Measurements from ENCODE around the gene CNTLN. TPM values are rescaled to one million over a fixed set of nuclear protein-coding genes. Genes with fewer than 3 reads are reported as not detected.

CNTLN gene, protein sequence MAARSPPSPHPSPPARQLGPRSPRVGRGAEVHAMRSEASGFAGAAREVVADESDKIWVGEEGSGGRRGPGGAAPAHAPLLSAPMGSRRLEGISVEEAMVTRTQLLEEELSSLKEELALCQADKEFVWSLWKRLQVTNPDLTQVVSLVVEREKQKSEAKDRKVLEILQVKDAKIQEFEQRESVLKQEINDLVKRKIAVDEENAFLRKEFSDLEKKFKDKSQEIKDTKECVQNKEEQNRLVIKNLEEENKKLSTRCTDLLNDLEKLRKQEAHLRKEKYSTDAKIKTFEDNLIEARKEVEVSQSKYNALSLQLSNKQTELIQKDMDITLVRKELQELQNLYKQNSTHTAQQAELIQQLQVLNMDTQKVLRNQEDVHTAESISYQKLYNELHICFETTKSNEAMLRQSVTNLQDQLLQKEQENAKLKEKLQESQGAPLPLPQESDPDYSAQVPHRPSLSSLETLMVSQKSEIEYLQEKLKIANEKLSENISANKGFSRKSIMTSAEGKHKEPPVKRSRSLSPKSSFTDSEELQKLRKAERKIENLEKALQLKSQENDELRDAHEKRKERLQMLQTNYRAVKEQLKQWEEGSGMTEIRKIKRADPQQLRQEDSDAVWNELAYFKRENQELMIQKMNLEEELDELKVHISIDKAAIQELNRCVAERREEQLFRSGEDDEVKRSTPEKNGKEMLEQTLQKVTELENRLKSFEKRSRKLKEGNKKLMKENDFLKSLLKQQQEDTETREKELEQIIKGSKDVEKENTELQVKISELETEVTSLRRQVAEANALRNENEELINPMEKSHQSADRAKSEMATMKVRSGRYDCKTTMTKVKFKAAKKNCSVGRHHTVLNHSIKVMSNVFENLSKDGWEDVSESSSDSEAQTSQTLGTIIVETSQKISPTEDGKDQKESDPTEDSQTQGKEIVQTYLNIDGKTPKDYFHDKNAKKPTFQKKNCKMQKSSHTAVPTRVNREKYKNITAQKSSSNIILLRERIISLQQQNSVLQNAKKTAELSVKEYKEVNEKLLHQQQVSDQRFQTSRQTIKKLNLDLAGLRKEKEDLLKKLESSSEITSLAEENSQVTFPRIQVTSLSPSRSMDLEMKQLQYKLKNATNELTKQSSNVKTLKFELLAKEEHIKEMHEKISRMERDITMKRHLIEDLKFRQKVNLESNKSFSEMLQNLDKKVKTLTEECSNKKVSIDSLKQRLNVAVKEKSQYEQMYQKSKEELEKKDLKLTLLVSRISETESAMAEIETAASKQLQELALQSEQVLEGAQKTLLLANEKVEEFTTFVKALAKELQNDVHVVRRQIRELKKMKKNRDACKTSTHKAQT (N-terminal part only)
- 13.0 and 18.3 TPM in 2 replicates for total RNA-seq (2014; rRNA removed; shearing (Covaris generic); ENCODE audit: low replicate concordance)

DNA sequence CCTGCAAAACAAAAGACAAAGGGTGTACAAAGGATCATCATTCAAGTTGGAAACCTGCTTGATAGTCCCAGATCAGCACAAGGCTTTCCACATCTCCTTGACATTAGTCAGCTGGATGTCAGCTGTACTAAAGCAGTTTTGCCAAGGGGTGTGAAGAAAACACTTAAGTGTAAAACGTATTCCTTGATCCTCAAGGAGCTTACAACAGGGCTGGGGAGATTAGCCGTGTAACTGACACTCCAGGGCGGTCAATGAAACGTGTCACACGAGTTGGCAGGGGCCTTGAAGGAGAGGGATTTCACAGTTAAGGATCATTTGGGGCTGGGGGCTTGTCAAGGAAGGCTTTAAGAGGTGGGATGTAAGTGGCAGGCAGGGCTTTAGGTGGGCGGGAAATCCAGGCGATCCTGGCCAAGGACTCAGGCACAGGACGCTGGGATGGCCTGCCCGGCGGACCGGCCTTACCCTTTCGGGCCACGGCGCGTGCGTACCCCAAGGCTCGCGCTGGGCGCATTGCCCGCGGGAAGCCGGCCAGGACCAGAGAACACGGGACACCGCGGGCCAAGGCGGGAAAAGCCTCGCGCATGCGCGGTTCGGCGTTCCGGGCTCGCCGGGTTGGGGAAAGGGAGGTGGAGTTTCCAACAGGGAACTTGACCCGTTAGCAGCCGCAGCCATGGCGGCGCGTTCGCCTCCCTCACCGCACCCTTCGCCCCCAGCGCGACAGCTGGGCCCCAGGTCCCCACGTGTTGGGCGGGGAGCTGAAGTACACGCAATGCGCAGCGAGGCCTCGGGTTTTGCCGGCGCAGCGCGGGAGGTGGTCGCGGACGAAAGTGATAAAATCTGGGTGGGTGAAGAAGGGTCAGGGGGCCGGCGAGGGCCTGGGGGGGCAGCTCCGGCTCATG, at the start of gene CNTLN:
Gene CNTLN, plus strand, starts transcription at position 645 of the 899 bp plus-strand sequence. Its CDS starts 26 bp downstream, at position 671.
- H3K4me3 ChIP-seq (ENCODE audit: low read length) = peak within 1 kb of the TSS; percentile 60
- H2AFZ ChIP-seq (ENCODE audit: low read length) = peak within 1 kb of the TSS; percentile 42
- peaks cover 44% of the 10 kb centered on the region for H3K79me2 ChIP-seq (ENCODE audit: low read length)
- peak within 1 kb of the TSS; percentile 86 for H3K9ac ChIP-seq (ENCODE audit: low read length)
- H3K4me1 ChIP-seq (ENCODE audit: low read length) = peaks cover 15% of the 10 kb centered on the region
- no peaks in the 10 kb centered on the region for H3K27me3 ChIP-seq (ENCODE audit: low read length)
- no peaks in the 10 kb centered on the region; the same call in 1 of the 2 replicates for H3K36me3 ChIP-seq (ENCODE audit: insufficient read depth, low read length)
- no peaks in the 10 kb centered on the region for H3K9me3 ChIP-seq (ENCODE audit: low read length)
- no peaks in the 10 kb centered on the region for H3K9me2 ChIP-seq (replicated peaks; ENCODE audit: insufficient read depth, low read length)
- peak within 1 kb of the TSS; percentile 73 for H3K4me2 ChIP-seq (ENCODE audit: low read depth, low read length, poor library complexity, severe bottlenecking)
- DNase-seq = peak; percentile 91
- no peaks in the 10 kb centered on the region for H4K20me1 ChIP-seq (ENCODE audit: insufficient read depth, low read depth, low read length)
- peak within 1 kb of the TSS; percentile 38; the same call in 1 of the 2 replicates for H3K27ac ChIP-seq (ENCODE audit: low read length)

DNA sequence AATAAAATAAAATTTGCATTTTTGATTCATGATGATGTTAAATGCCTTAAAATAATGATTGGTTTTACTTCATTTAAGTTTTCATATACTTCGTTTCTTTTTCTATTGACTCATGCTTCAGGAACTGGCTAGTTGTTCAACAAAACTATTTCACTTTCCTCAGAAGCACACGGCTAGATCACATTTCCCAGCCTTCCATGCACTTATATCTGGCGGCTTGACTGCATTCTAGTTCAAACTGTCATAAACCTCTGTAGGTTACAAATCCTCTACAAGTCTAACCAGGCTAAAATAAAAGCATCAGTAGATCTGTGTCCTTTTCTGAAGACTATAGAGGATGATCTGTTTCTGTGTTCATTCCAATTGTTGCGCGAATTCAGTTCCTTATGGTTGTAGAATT, 46.3 kb upstream of the CNTLN start:
- H4K20me1 ChIP-seq (ENCODE audit: insufficient read depth, low read depth, low read length) = no peaks in the 10 kb centered on the region

DNA sequence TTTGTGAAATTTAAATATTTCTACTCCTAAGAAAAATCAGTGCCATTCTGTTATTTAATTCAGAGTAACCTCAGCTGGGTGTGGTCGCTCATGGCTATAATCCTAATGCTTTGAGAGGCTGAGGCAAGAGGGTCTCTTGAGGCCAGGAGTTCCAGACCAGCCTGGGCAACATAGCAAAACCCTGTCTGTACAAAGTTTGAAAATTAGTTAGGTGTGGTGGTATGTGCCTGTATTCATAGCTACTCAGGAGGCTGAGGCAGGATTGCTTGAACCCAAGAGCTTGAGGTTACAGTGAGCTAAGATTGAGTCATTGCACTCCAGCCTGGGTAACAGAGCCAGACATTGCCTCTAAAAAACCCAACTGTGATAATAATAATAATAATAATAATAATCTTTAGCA, 44.8 kb upstream of the CNTLN start:
- DNase-seq = no peak
- H3K9me2 ChIP-seq (replicated peaks; ENCODE audit: insufficient read depth, low read length) = no peaks in the 10 kb centered on the region
- H2AFZ ChIP-seq (ENCODE audit: low read length) = no peak overlapping the region
- no peaks in the 10 kb centered on the region for H3K79me2 ChIP-seq (ENCODE audit: low read length)
- no peak overlapping the region for H3K4me3 ChIP-seq (ENCODE audit: low read length)
- no peaks in the 10 kb centered on the region for H3K9me3 ChIP-seq (ENCODE audit: low read length)
- no peak overlapping the region for H3K4me2 ChIP-seq (ENCODE audit: low read depth, low read length, poor library complexity, severe bottlenecking)
- no peaks in the 10 kb centered on the region for H3K27me3 ChIP-seq (ENCODE audit: low read length)
- no peaks in the 10 kb centered on the region for H4K20me1 ChIP-seq (ENCODE audit: insufficient read depth, low read depth, low read length)
- H3K27ac ChIP-seq (ENCODE audit: low read length) = no peak overlapping the region
- H3K9ac ChIP-seq (ENCODE audit: low read length) = no peak overlapping the region
- no peaks in the 10 kb centered on the region for H3K4me1 ChIP-seq (ENCODE audit: low read length)
- H3K36me3 ChIP-seq (ENCODE audit: insufficient read depth, low read length) = no peaks in the 10 kb centered on the region

More for the DNA sequence above, 46.3 kb upstream of the CNTLN start:
- no peaks in the 10 kb centered on the region for H3K9me3 ChIP-seq (ENCODE audit: low read length)
- no peak overlapping the region for H3K4me3 ChIP-seq (ENCODE audit: low read length)
- H2AFZ ChIP-seq (ENCODE audit: low read length) = no peak overlapping the region
- H3K9ac ChIP-seq (ENCODE audit: low read length) = no peak overlapping the region
- no peaks in the 10 kb centered on the region for H3K79me2 ChIP-seq (ENCODE audit: low read length)
- H3K4me1 ChIP-seq (ENCODE audit: low read length) = no peaks in the 10 kb centered on the region
- H3K4me2 ChIP-seq (ENCODE audit: low read depth, low read length, poor library complexity, severe bottlenecking) = no peak overlapping the region
- H3K36me3 ChIP-seq (ENCODE audit: insufficient read depth, low read length) = no peaks in the 10 kb centered on the region
- H3K27me3 ChIP-seq (ENCODE audit: low read length) = no peaks in the 10 kb centered on the region
- no peaks in the 10 kb centered on the region for H3K9me2 ChIP-seq (replicated peaks; ENCODE audit: insufficient read depth, low read length)
- no peak overlapping the region for H3K27ac ChIP-seq (ENCODE audit: low read length)
- no peak for DNase-seq

DNA sequence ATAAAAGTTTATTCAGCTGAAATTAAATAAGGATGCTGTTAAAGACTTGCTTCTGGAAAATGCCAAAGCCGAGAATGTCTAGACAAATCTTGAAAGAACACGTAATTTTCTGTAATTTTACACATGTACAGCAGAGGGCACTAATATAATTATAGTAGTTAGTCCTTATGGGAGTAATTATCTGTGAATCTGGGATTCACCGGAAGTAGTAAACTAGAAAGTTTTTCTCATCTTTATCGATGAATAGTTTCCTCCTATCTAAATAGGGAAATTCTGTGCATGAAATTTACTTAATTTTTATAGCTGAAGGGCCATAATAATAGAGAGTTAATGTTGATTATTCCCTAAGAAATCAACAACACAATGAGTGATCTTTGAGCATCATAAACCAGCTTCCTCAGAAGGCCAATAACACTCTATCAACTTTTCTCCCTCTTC, 18.4 kb upstream of the CNTLN start:
- Histone ChIP-seq H3K4me2 (ENCODE audit: low read depth, low read length, poor library complexity, severe bottlenecking) (peak overlapping the region; percentile 5), H3K9me3 (ENCODE audit: low read length) (no peaks in the 10 kb centered on the region), H3K4me3 (ENCODE audit: low read length) (no peak overlapping the region), H4K20me1 (ENCODE audit: insufficient read depth, low read depth, low read length) (no peaks in the 10 kb centered on the region), H3K79me2 (ENCODE audit: low read length) (no peaks in the 10 kb centered on the region), H3K4me1 (ENCODE audit: low read length) (peaks cover 10% of the 10 kb centered on the region), H3K9ac (ENCODE audit: low read length) (no peak overlapping the region), H3K36me3 (ENCODE audit: insufficient read depth, low read length) (no peaks in the 10 kb centered on the region), H3K9me2 (replicated peaks; ENCODE audit: insufficient read depth, low read length) (no peaks in the 10 kb centered on the region), H3K27ac (ENCODE audit: low read length) (no peak overlapping the region), H2AFZ (ENCODE audit: low read length) (peak overlapping the region; percentile 69), H3K27me3 (ENCODE audit: low read length) (no peaks in the 10 kb centered on the region)
- peak; percentile 82 for DNase-seq

DNA sequence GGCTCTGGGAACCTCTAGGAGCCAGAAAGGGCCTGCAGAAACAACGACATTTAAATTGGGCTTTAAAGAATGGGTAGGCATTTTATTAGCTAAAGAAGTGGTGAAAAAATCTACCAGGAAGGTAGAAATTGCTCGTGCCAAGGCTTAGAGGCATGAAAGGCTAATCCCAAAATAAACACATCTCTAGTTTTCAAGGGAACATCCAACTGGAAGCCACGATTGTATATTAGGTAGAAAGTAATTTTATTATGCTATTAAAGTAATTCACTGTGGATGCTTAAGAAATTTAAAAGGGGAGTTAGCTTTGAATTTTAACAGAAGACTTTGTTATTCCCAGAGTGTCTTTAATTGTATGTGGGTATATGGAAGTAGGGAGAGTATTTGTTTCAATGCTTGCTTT, 17.5 kb upstream of the CNTLN start:
- Histone ChIP-seq H3K9ac (ENCODE audit: low read length) (no peak overlapping the region), H3K4me2 (ENCODE audit: low read depth, low read length, poor library complexity, severe bottlenecking) (no peak overlapping the region), H3K27me3 (ENCODE audit: low read length) (no peaks in the 10 kb centered on the region), H3K4me3 (ENCODE audit: low read length) (no peak overlapping the region), H3K27ac (ENCODE audit: low read length) (no peak overlapping the region), H3K9me3 (ENCODE audit: low read length) (no peaks in the 10 kb centered on the region), H3K79me2 (ENCODE audit: low read length) (no peaks in the 10 kb centered on the region), H3K4me1 (ENCODE audit: low read length) (peaks cover 10% of the 10 kb centered on the region), H3K36me3 (ENCODE audit: insufficient read depth, low read length) (no peaks in the 10 kb centered on the region), H3K9me2 (replicated peaks; ENCODE audit: insufficient read depth, low read length) (no peaks in the 10 kb centered on the region), H4K20me1 (ENCODE audit: insufficient read depth, low read depth, low read length) (no peaks in the 10 kb centered on the region), H2AFZ (ENCODE audit: low read length) (peak overlapping the region; percentile 69)
- no peak for DNase-seq

DNA sequence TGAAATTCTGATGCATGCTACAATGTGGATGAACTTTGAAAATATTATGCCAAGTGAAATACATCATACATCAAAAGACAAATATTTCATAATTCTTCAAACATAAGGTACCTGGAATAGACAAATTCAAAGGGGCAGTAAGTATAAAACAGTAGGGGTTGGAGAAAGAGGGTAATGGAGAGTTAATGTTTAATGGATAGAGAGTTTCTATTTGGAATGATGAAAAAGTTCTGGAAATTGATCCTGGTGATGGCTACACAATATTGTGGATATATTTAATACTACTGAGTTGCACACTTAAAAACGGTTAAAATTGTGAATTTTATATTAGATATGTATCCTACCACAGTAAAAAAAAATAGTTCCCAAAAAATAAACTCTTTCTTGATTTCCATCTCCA, 14.6 kb upstream of the CNTLN start:
- Histone ChIP-seq H3K4me1 (ENCODE audit: low read length) (peaks cover 4% of the 10 kb centered on the region), H3K27ac (ENCODE audit: low read length) (no peak overlapping the region), H3K27me3 (ENCODE audit: low read length) (no peaks in the 10 kb centered on the region), H3K4me2 (ENCODE audit: low read depth, low read length, poor library complexity, severe bottlenecking) (no peak overlapping the region), H4K20me1 (ENCODE audit: insufficient read depth, low read depth, low read length) (no peaks in the 10 kb centered on the region), H2AFZ (ENCODE audit: low read length) (no peak overlapping the region), H3K9ac (ENCODE audit: low read length) (no peak overlapping the region), H3K36me3 (ENCODE audit: insufficient read depth, low read length) (no peaks in the 10 kb centered on the region), H3K9me2 (replicated peaks; ENCODE audit: insufficient read depth, low read length) (no peaks in the 10 kb centered on the region), H3K9me3 (ENCODE audit: low read length) (no peaks in the 10 kb centered on the region), H3K79me2 (ENCODE audit: low read length) (no peaks in the 10 kb centered on the region), H3K4me3 (ENCODE audit: low read length) (no peak overlapping the region)
- no peak for DNase-seq

DNA sequence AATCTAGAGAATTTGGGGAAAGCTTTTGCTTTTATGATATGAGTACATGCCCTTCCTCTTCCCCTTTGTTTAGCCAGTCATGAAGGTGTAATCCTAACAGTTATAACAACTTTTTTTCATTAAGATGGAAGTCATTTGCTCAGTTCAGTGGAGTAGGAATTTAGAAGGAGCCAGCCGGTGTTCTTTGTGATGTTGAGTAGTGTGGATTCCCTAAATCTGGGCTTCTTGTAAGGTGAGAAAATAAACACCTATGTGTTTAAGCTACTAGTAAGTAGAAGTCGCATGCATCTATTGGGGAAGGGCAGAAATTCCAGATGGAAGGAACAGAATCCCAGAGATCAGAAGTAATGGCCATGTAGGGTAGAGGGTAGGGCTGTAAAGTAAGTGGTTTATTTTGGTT, 13.6 kb upstream of the CNTLN start:
- Histone ChIP-seq H3K4me2 (ENCODE audit: low read depth, low read length, poor library complexity, severe bottlenecking) (no peak overlapping the region), H3K9ac (ENCODE audit: low read length) (no peak overlapping the region), H4K20me1 (ENCODE audit: insufficient read depth, low read depth, low read length) (no peaks in the 10 kb centered on the region), H3K9me2 (replicated peaks; ENCODE audit: insufficient read depth, low read length) (no peaks in the 10 kb centered on the region), H3K9me3 (ENCODE audit: low read length) (no peaks in the 10 kb centered on the region), H3K27ac (ENCODE audit: low read length) (no peak overlapping the region), H3K4me1 (ENCODE audit: low read length) (peaks cover 4% of the 10 kb centered on the region), H3K36me3 (ENCODE audit: insufficient read depth, low read length) (no peaks in the 10 kb centered on the region), H2AFZ (ENCODE audit: low read length) (no peak overlapping the region), H3K79me2 (ENCODE audit: low read length) (no peaks in the 10 kb centered on the region), H3K4me3 (ENCODE audit: low read length) (no peak overlapping the region), H3K27me3 (ENCODE audit: low read length) (no peaks in the 10 kb centered on the region)
- no peak for DNase-seq
